WERI-Rb-1 (cell line): Measurements from ENCODE around the gene PLOD2.

Experiments
- DNase-seq: peaks from one replicate; pipeline ENCODE4 v3.0.0-alpha.2; 2020
- H3K27ac ChIP-seq: fragments of 250-450 bp; sonication (Bioruptor Pico); 2 replicates; pipeline ENCODE4 v1.5.1; 2020; ENCODE audit warnings: mild to moderate bottlenecking, moderate library complexity
- H3K27me3 ChIP-seq: fragments of 250-450 bp; sonication (Bioruptor Pico); 2 replicates; pipeline ENCODE4 v1.5.1; 2021; ENCODE audit warnings: mild to moderate bottlenecking, low read depth, moderate library complexity; ENCODE audit not compliant: insufficient read depth, severe bottlenecking
- H3K36me3 ChIP-seq: fragments of 250-450 bp; sonication (Bioruptor Pico); 2 replicates; pipeline ENCODE4 v1.5.1; 2020; ENCODE audit warnings: mild to moderate bottlenecking, moderate library complexity
- H3K4me3 ChIP-seq: 2 replicates; pipeline ENCODE4 v1.5.1; 2011; ENCODE audit warnings: low read depth, mild to moderate bottlenecking, control low read depth, low read length
- H3K9me3 ChIP-seq: fragments of 250-450 bp; sonication (Bioruptor Pico); 2 replicates; pipeline ENCODE4 v1.5.1; 2021; ENCODE audit warnings: mild to moderate bottlenecking, moderate library complexity; ENCODE audit not compliant: severe bottlenecking
- CTCF ChIP-seq: IDR thresholded peaks from 2 replicates; pipeline ENCODE4 v1.5.1; 2011; ENCODE audit warnings: low read depth, mild to moderate bottlenecking, control low read depth, inconsistent platforms, low read length

Gene PLOD2

DNA sequence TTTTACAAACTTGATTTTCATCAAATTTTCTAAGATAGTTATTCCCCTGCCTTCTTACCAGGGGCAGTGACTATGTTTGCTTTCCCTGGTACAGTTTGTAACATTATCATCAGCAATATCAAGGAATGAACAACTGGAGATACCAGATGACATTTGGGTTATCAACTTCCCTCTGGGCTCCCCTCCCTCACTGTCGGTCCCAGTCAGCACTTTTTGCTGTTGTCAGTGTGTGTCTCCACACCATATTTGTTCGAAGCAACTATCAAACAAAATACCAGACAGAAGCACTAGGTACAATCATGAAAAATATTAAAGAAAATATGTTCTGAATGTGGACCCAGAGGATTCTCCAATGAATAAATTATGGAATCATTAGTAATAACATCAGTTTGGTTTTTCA is 75.3 kb downstream of the PLOD2 start:
- no peaks in the 10 kb centered on the region for H3K36me3 ChIP-seq
- no peaks in the 10 kb centered on the region for H3K9me3 ChIP-seq
- H3K4me3 ChIP-seq, result no peak overlapping the region
- H3K27ac ChIP-seq, result no peak overlapping the region
- no peak for TF ChIP-seq CTCF
- DNase-seq, result no peak
- H3K27me3 ChIP-seq, result no peaks in the 10 kb centered on the region

- H3K27ac ChIP-seq, result no peak overlapping the region
- no peak for TF ChIP-seq CTCF
- no peaks in the 10 kb centered on the region for H3K36me3 ChIP-seq
- DNase-seq, result no peak
- H3K4me3 ChIP-seq, result no peak overlapping the region
- H3K9me3 ChIP-seq, result no peaks in the 10 kb centered on the region
- H3K27me3 ChIP-seq, result no peaks in the 10 kb centered on the region
Measured at GRCh38 chr3:146080578-146080977, 80.4 kb downstream of the PLOD2 start.

- H3K27me3 ChIP-seq, result no peaks in the 10 kb centered on the region
- no peak for TF ChIP-seq CTCF
- no peaks in the 10 kb centered on the region for H3K9me3 ChIP-seq
- no peaks in the 10 kb centered on the region for H3K36me3 ChIP-seq
- no peak overlapping the region for H3K27ac ChIP-seq
- H3K4me3 ChIP-seq, result no peak overlapping the region
- no peak for DNase-seq
Measured at GRCh38 chr3:146078031-146078430, 83.0 kb downstream of the PLOD2 start.

- H3K27me3 ChIP-seq, result no peaks in the 10 kb centered on the region
- no peak for TF ChIP-seq CTCF
- no peak for DNase-seq
- no peaks in the 10 kb centered on the region for H3K9me3 ChIP-seq
- H3K4me3 ChIP-seq, result no peak overlapping the region
- H3K27ac ChIP-seq, result no peak overlapping the region
- H3K36me3 ChIP-seq, result no peaks in the 10 kb centered on the region
Measured at GRCh38 chr3:146077181-146077580, 83.8 kb downstream of the PLOD2 start.

DNA sequence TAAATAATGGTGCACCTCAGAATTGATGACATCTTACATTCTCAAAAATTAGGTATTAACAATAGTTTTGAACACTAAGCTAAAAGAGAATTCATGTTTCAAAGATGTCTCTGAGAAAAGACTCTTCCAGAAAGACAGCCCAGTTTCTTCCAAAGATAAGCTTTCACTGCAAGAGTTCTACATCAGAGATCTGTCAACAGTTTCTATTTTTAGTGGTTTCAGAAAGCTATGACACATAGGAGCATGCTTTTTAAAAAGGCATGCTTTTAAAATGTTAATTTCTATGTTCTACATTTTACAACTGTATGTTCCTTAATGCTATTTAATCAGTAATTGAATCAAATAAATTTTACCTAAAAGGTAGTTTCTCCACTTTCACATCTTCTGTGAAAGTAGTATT is 88.2 kb downstream of the PLOD2 start:
- no peak for DNase-seq
- Histone ChIP-seq H3K36me3 (no peaks in the 10 kb centered on the region), H3K27me3 (no peaks in the 10 kb centered on the region), H3K27ac (no peak overlapping the region), H3K9me3 (no peaks in the 10 kb centered on the region), H3K4me3 (no peak overlapping the region)
- TF ChIP-seq CTCF, result no peak

- no peak for DNase-seq
- Histone ChIP-seq H3K27ac (no peak overlapping the region), H3K4me3 (no peak overlapping the region), H3K36me3 (no peaks in the 10 kb centered on the region), H3K9me3 (no peaks in the 10 kb centered on the region), H3K27me3 (no peaks in the 10 kb centered on the region)
- TF ChIP-seq CTCF, result no peak
Measured at GRCh38 chr3:146072061-146072460, 88.9 kb downstream of the PLOD2 start.
